HG02943 (cell line): Measurements from ENCODE around the gene DDX10.
A peak's percentile ranks its signal among the peaks of the same experiment; 100 is the strongest.
"Not testable (repeated sequence)": the region's sequence is repeated elsewhere in the genome, so short reads cannot be mapped to it uniquely, and the experiment has no call there.

Experiments
- ATAC-seq: cut with Tn5 transposase; IDR thresholded peaks from one replicate; pipeline ENCODE4 v1.9.1; 2021; ENCODE audit warnings: mild to moderate bottlenecking, low read depth, moderate library complexity; ENCODE audit not compliant: unreplicated experiment

Gene DDX10

GRCh38 chr11:108709741-108710140 lies 44.9 kb downstream of the DDX10 start:
- ATAC-seq, result no peak

DNA sequence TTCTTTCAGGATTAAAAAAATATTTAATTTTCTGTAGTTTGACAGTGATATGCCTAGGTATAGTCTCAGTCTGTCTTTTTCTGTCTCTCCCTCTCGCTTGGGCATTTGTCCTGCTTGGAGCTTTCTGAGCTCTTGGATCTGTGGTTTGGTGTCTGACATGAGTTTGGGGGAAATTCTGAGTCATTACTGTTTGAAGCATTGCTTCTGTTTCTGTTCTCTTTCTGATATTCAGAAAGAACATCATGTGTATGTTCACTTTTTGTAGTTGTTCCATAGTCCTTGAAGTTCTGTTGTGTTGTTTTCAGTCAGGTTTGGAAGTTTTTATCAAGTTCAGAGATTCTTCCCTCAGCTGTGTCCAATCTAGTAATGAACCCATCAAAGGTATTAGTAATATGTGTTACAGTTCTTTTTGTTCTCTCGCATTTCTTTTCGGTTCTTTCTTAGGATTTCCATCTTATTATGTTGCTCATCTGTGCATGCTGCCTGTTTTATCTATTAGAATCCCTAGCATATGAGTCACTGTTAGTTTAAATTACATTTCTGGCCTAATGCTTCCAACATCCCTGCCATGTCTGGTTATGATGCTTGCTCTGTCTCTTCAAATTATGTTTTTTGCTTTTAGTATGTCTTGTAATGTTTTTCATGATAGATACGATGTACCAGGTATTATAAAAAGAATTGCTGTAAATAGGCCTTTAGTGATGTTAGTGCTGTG lies 48.4 kb downstream of the DDX10 start:
- ATAC-seq, result no peak

GRCh38 chr11:108715239-108715638 lies 50.4 kb downstream of the DDX10 start:
- no peak for ATAC-seq

GRCh38 chr11:108718466-108718865 lies 53.6 kb downstream of the DDX10 start:
- ATAC-seq, result no peak

DNA sequence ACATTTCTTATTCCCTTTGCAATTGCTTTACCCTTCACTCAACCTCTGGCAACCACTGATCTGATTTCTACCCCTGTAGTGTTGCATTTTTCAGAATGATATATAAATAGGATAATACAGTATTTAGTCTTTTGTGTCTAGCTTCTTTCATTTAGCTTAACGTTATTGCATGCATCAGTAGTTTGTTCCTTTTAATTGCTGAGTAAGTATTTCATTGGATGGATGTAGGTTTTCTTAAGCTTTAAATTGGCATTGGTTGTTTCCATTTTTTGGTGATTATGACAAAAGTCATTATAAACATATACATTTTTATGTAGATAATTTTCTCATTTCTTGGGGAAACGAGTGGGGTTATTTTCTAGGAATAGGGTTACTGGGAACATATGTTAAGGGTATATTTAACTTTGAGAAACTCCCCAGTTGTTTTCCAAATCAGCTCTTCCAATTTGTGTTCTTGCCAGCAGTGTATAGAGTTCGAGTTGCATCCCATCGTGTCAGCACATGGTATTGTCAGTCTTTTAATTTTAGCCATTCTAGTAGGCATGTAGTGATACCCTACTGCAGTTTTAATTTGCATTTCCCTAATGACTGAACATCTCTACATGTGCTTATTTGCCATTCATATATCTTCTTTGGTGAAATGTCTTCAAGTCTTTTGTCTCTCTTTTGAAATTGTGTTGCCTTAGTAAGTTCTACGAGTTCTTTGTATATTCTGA lies 60.3 kb downstream of the DDX10 start:
- no peak for ATAC-seq

DNA sequence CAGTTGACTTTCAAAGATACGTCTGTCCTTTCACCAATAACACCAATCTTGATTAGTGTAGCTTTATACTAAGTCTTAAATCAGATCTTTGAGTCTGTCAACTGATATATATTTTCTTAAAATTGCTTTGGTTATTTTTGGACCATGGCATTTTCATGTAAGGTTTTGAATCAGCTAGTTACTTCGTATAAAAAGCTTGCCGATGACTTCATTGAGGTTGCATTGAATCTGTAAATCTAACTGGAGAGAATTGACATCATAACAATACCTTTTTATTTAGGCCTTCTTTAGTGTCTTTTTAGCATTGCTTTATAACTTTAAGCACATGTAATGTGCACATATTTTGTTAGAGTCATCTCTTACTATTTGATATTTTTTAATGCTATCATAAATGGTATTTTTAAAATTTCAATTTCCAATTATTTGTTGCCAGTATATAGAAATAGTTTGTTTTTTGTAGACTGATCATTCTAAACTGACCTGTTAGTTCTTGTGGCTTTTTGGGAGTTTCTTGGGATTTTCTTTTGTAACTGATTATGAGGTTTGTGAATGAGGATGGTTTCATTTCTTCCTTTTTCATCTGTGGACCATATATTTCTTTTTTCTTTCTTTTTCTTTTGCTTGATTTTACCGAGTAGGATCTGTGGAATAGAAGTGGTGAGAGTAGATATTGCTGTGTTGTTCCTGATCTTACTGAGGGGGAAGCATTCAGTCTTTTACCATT lies 61.4 kb downstream of the DDX10 start:
- no peak for ATAC-seq

DNA sequence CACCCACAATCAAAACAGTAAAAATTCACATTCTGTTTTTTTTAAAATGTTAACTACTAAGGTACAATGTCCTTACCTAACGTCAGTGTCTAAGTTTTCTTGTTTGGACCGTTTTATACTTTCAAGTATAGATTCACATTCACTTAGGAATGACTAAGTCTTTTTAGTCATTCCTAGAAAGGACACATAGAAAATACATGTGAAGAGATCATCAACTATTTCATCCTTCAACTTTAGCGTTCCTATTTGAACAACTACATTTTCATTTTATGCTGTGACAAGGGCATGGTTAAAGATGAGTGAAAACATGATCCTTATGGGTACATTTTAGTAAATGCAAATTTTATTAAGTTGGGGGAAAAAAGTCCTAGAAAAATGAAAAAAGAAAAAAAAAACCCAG lies 62.8 kb downstream of the DDX10 start:
- ATAC-seq, result no peak

GRCh38 chr11:108729227-108729871 lies 64.5 kb downstream of the DDX10 start:
- no peak for ATAC-seq

DNA sequence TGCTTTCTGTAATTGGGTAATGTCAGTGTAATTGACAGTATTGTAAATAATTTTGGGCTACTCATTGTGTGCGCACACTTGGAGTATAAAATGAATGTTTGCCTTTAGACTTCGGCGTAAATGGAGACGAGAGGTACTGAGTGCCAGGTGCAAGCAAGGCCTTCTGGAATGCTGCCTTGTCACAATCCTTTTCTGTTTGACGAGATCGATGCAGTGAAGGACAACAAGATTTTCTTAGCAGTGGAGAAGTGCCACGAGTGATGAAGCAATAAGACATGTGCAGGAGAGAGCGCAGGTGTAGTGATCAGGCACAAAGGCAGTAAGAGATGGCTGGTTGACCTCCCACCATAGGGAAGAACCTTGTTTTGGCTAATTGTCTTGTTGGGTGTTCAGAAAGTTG lies 67.5 kb downstream of the DDX10 start:
- ATAC-seq, result no peak

DNA sequence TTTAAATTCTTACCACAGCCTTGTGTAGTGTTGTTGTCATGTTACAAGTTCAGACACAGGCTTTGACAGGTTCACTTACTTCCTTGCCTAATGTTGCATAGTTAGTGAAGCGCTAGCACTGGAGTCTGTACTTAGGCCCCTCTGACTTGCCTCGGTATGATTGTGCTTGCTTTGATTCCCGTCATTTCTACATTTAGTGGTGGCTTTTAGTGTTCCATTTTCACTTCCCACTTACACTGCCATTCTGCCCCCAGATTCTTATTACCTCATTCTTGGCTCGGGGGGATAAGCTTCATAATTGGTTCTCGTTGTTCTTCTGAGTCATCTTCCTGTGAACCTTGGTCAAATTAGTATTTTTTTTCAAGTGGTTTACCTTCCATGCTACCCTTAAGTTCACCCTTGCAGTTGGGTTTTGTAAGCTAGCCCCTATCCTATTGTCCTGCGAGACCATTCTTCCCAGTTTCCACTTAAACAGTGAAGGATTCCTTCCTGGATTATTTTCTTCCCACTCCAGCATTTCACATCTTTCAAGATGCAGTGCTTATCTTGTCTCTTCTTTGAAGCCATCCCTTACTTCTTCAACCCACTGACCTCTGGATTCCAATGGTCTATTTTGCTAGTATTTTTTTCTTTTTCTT lies 68.7 kb downstream of the DDX10 start:
- peak; percentile 84 for ATAC-seq

GRCh38 chr11:108734283-108734682 lies 69.4 kb downstream of the DDX10 start:
- no peak for ATAC-seq

- ATAC-seq, result no peak
Observed at GRCh38 chr11:108734956-108735559, 70.2 kb downstream of the DDX10 start.

- ATAC-seq, result not testable (repeated sequence)
Observed at GRCh38 chr11:108740132-108740531, 75.3 kb downstream of the DDX10 start.

DNA sequence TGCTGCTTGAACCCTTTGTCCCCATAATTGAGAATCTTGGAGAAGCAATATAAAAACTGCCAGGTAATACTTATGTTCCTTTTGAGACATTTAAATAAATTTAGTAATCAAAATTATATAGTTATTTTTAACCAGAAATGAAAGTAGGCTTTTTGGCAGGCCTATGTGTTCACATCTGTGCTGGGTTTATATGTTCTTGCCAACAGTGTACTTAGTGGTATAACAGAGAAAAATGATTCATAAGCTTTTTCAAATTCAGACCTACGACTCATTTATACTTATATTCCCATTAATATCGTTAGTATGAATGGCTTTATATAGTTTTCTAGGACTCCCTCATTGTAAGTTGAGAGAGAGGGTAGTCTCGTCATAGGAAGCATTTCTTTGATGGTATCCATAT lies 79.0 kb downstream of the DDX10 start:
- no peak for ATAC-seq

GRCh38 chr11:108748968-108749367 lies 84.1 kb downstream of the DDX10 start:
- no peak for ATAC-seq

DNA sequence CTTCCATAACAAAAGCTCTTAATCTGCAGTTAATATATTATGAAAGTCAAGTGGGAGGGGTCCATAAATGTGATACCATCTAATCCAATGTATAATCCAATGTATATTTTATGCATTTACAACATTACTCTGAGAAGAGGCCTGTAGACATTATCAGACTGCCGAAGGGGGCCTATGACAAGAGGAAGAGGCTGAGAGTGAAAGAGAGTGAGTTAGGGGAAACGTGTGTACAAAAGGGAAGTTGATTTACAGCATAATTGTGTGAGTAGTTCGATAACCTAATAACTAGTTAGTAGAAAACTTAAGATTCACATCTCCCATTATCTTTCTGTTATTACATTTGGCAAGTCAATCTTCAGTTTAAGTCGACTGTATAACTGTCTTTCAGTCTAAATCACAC lies 86.6 kb downstream of the DDX10 start:
- no peak for ATAC-seq

DNA sequence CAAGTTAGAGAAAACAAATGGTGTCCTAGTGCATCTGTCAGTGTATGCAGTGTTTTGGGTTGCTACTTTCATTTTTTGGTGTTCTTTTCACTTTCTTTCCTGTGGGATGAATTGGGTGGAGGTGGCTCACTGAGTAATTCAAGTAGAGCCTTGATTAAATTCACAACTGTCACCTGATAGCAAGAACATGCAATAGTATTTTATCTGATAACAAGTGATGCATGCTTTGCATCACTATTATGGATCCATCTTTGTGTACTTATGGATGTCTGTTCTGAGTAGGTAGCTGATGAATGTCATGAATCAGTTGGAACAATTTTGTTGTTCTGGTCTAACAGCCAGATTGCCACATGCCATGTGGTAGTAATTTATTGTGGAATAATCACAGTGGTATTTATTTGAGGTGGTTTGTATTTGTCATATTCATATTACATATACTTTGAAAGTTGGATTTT lies 87.5 kb downstream of the DDX10 start:
- ATAC-seq, result no peak

DNA sequence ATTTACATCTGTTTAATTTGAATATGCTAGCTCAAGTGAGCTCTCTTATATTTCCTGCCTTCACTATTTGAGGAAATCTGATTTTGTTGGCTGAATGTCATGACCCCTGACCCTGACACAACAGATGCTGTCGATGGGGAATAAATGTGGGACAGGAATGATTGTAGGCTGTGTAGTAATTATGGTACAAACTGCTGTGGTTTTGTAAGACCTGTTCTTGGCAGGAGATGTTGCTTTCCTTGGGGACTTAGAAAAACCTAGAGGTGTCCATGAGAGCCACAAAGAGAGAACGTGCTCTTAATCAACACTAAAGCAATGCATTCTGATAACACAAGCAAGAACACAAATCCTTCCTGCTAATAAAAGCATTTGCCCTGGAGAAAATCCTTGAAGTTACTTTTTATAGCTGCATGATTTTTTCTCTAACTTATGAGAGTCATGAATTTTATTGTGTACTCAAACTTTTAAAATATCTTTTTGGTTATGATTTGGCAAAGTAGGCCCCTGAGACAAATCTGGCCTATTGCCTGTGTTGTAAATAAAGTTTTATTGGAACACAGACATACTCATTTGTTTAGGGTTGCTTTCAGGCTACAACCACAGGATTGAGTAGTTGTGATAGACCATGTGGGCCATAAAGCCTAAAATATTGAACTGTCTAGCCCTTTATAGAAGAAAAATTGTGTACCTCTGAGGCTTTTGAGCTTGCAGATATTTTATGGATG lies 90.2 kb downstream of the DDX10 start:
- no peak for ATAC-seq

DNA sequence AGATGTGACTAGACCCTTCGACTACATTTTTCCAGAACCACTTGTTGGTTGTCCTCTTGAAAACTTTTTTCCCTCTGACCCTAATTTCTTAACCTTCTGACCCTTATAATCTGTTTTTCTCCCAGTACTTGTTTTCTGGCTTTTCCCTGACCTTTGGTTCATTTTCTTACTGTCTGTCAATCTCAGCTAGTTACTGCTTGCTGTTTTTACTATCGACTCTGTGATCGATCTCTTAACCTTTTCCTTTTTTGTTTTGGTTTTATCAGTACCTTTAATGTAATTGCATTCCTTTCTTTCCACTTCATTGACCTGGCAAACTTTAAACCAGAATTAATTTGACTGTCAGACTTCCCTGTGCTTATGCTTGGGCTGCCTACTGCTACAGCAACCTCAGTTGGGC lies 92.8 kb downstream of the DDX10 start:
- no peak for ATAC-seq
